Left lung (tissue), 10 donors: ENCODE results near the gene RALGPS1. TPM values are rescaled to one million over a fixed set of nuclear protein-coding genes. Genes with fewer than 3 reads are reported as not detected.

Experiments used
- ATAC-seq: fragments of 200-7000 bp; cut with Tn5 transposase; one replicate; pipeline ENCODE4 v1.9.1; 2020; ENCODE audit warnings: moderate library complexity
- DNase-seq, 4 donors: peaks; one replicate each; pipeline ENCODE4 v3.0.0-alpha.2; 2013 to 2020
- H3K27ac ChIP-seq, 2 donors: fragments of 200-600 bp; sonication (generic) in 1 of 2; one replicate each; pipeline versions ENCODE4 v1.5.0 to v1.8.0; 2020 to 2021
- H3K27me3 ChIP-seq, 2 donors: fragments of 200-600 bp; sonication (generic) in 1 of 2; one replicate each; pipeline versions ENCODE4 v1.5.0 to v1.8.0; 2020 to 2021
- H3K36me3 ChIP-seq, 2 donors: fragments of 200-600 bp; sonication (generic) in 1 of 2; one replicate each; pipeline versions ENCODE4 v1.5.0 to v1.8.0; 2020 to 2021
- H3K4me1 ChIP-seq, 2 donors: fragments of 200-600 bp; one replicate each; pipeline ENCODE4 v1.8.0; 2021
- H3K4me3 ChIP-seq, 2 donors: fragments of 200-600 bp; sonication (generic) in 1 of 2; one replicate each; pipeline versions ENCODE4 v1.5.0 to v1.8.0; 2020 to 2021; ENCODE audit warnings: mild to moderate bottlenecking in 1 of 2
- H3K9me3 ChIP-seq, 2 donors: fragments of 200-600 bp; sonication (generic) in 1 of 2; one replicate each; pipeline versions ENCODE4 v1.5.0 to v1.8.0; 2020 to 2021
- CTCF ChIP-seq, 2 donors: fragments of 200-600 bp; sonication (generic) in 1 of 2; IDR thresholded peaks; one replicate each; pipeline versions ENCODE4 v1.5.0 to v1.8.0; 2021; ENCODE audit warnings: antibody characterized with exemption in 2 of 2
- intact Hi-C, 2 donors: fragments of 100-400 bp; cut with DNase I; formaldehyde crosslinking; loops; one replicate each; pipeline versions ENCODE4 v1.11.2 to v1.14.2; 2022
- polyA plus RNA-seq, 6 donors: library from polyadenylated mRNA; unstranded; fragments of 120-200 nt; gene quantifications; one replicate each; pipeline ENCODE4 v1.2.1, GENCODE V29; 2013; ENCODE audit not compliant: insufficient read length in 6 of 6
- total RNA-seq, 2 donors: library from RNA; stranded (reverse); fragmentation: NEBNext Ultra II Directional; extraction: Animal tissue kit (Norgen Biotek cat#: 25700); gene quantifications; one replicate each; pipeline ENCODE4 v1.2.1, GENCODE V29; 2021
- donor health status: DM: no; HTN: yes; CAD: no.
- donor health status: DM: no; HTN: no; CAD: no.

The RALGPS1 gene
- total and polyA plus RNA-seq, 8 donors = 11.9 to 27.6 (median 21.5) TPM

- no peaks in the 10 kb centered on the region for H3K27me3 ChIP-seq
- no peak overlapping the region for H3K27ac ChIP-seq
- no peaks in the 10 kb centered on the region for H3K9me3 ChIP-seq
- no peak for TF ChIP-seq CTCF (IDR thresholded peaks at IDR 0.05)
- H3K4me1 ChIP-seq = peaks cover 0 to 12% of the 10 kb centered on the region in 2 donors
- H3K4me3 ChIP-seq = no peak overlapping the region
- ATAC-seq = no peak
- DNase-seq = no peak
- H3K36me3 ChIP-seq = no peaks in the 10 kb centered on the region
- intact Hi-C loops = no loop called here
These were observed 252.3 kb downstream of the RALGPS1 start for GRCh38 chr9:127166651-127167524.

- ATAC-seq (no peak), DNase-seq (no peak)
- Histone ChIP-seq H3K36me3 (no peaks in the 10 kb centered on the region), H3K9me3 (no peaks in the 10 kb centered on the region), H3K27me3 (no peaks in the 10 kb centered on the region), H3K27ac (no peak overlapping the region), H3K4me3 (no peak overlapping the region), H3K4me1 (peaks cover 0 to 7% of the 10 kb centered on the region in 2 donors)
- no peak for TF ChIP-seq CTCF (IDR thresholded peaks at IDR 0.05)
- intact Hi-C loops = no loop called here
These were observed 253.2 kb downstream of the RALGPS1 start for GRCh38 chr9:127167560-127168326.

- ATAC-seq = no peak
- H3K27ac ChIP-seq = no peak overlapping the region
- no peaks in the 10 kb centered on the region for H3K9me3 ChIP-seq
- H3K4me3 ChIP-seq = no peak overlapping the region
- H3K4me1 ChIP-seq = no peaks in the 10 kb centered on the region
- H3K27me3 ChIP-seq = no peaks in the 10 kb centered on the region
- H3K36me3 ChIP-seq = no peaks in the 10 kb centered on the region
- no peak for TF ChIP-seq CTCF (IDR thresholded peaks at IDR 0.05)
- no peak for DNase-seq
- intact Hi-C loops = no loop called here
These were observed 254.4 kb downstream of the RALGPS1 start for GRCh38 chr9:127168756-127169574.

- DNase-seq (no peak), ATAC-seq (no peak)
- Histone ChIP-seq H3K36me3 (no peaks in the 10 kb centered on the region), H3K4me3 (no peak overlapping the region), H3K27me3 (no peaks in the 10 kb centered on the region), H3K27ac (no peak overlapping the region), H3K9me3 (no peaks in the 10 kb centered on the region), H3K4me1 (no peaks in the 10 kb centered on the region)
- TF ChIP-seq CTCF (IDR thresholded peaks at IDR 0.05) = no peak
- intact Hi-C loops = no loop called here
These were observed 254.9 kb downstream of the RALGPS1 start for GRCh38 chr9:127169575-127169883.
